ENCODE data around the gene NSD2. TPM values are rescaled to one million over a fixed set of nuclear protein-coding genes. Genes with fewer than 3 reads are reported as not detected.
"Not testable (repeated sequence)": the region's sequence is repeated elsewhere in the genome, so short reads cannot be mapped to it uniquely, and the experiment has no call there.

The NSD2 gene
- total and polyA plus RNA-seq, 2 donors (not counting 1 experiment from before 2014, with no cell fraction given), result 26.6 to 68.4 TPM

DNA sequence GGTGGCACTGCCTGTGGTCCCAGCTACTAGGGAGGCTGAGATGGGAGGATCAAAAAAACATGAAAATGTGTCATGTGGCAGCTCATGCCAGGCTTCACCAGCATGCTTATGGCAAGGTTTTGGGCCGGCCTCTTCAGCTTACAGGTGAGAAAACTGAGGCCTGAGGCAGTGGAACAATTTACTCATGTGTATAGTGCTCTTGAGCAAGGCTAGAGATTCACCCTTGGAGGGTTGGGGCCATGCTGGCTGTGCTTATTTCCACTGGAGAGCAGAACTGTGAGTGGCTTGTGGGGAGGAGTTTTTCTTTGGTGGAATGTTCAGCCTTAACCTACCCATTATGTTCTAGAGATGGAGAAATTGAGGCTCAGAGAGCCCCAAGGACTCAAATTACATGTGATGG is 31.8 kb downstream of the NSD2 start:
- no peaks in the 10 kb centered on the region for H3K27me3 ChIP-seq (ENCODE audit: control insufficient read depth, insufficient read depth, low read length)
- H3K4me1 ChIP-seq (ENCODE audit: control insufficient read depth, extremely low read depth, insufficient read depth, low read length), result peaks cover 2% of the 10 kb centered on the region
- TF ChIP-seq CTCF (conservative IDR thresholded peaks at IDR 0.05 in 1 of 2, IDR thresholded peaks at IDR 0.05 in 1 of 2; ENCODE audit: low read depth in 1 of 2, low read length in 2 of 2) (no peak), EZH2 (IDR thresholded peaks at IDR 0.05; ENCODE audit: low read length, missing control alignments) (no peak)
- no peak for DNase-seq (ENCODE audit: low read depth in 2 of 2)
- no peak overlapping the region for H2AFZ ChIP-seq (ENCODE audit: low read length)
- no peak overlapping the region for H3K9ac ChIP-seq (ENCODE audit: insufficient read depth, low read length)
- peaks cover 7% of the 10 kb centered on the region for H3K36me3 ChIP-seq (ENCODE audit: control insufficient read depth, insufficient read depth, low read length)
- no peaks in the 10 kb centered on the region for H3K9me3 ChIP-seq (ENCODE audit: control insufficient read depth, insufficient read depth, low read depth, low read length)
- no peak overlapping the region for H3K27ac ChIP-seq (ENCODE audit: insufficient read depth, low read length)
- peaks cover 91% of the 10 kb centered on the region for H3K79me2 ChIP-seq (ENCODE audit: control insufficient read depth, insufficient read depth, low read length)
- no peaks in the 10 kb centered on the region for H4K20me1 ChIP-seq (ENCODE audit: control insufficient read depth, extremely low read depth, insufficient read depth, low read length)
- H3K4me2 ChIP-seq (ENCODE audit: extremely low read depth, insufficient read depth, low read length), result no peak overlapping the region
- H3K4me3 ChIP-seq (replicated peaks in 1 of 4; ENCODE audit: control extremely low read depth in 1 of 4, insufficient read depth in 1 of 4, low read depth in 3 of 4, low read length in 4 of 4), result no peak overlapping the region

DNA sequence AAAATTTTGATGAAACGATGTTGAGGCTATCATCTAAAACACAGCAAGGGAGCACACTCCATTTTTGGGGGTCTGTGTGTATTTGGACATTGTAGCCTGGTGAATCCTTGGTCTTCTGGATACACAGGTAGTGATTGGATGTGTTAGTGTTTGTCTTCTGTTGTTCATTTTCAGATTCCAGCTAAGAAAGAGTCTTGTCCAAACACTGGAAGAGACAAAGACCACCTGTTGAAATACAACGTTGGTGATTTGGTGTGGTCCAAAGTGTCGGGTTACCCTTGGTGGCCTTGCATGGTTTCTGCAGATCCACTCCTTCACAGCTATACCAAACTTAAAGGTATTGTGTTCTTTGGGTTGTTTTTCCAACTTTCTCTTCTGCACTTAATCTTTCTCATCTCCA is 32.8 kb downstream of the NSD2 start:
- Histone ChIP-seq H3K27ac (ENCODE audit: insufficient read depth, low read length) (no peak overlapping the region), H3K27me3 (ENCODE audit: control insufficient read depth, insufficient read depth, low read length) (no peaks in the 10 kb centered on the region), H2AFZ (ENCODE audit: low read length) (no peak overlapping the region), H4K20me1 (ENCODE audit: control insufficient read depth, extremely low read depth, insufficient read depth, low read length) (no peaks in the 10 kb centered on the region), H3K4me1 (ENCODE audit: control insufficient read depth, extremely low read depth, insufficient read depth, low read length) (peaks cover 2% of the 10 kb centered on the region), H3K4me2 (ENCODE audit: extremely low read depth, insufficient read depth, low read length) (no peak overlapping the region), H3K79me2 (ENCODE audit: control insufficient read depth, insufficient read depth, low read length) (peaks cover 93% of the 10 kb centered on the region), H3K36me3 (ENCODE audit: control insufficient read depth, insufficient read depth, low read length) (peaks cover 7% of the 10 kb centered on the region), H3K9ac (ENCODE audit: insufficient read depth, low read length) (no peak overlapping the region), H3K4me3 (replicated peaks in 1 of 4; ENCODE audit: control extremely low read depth in 1 of 4, insufficient read depth in 1 of 4, low read depth in 3 of 4, low read length in 4 of 4) (no peak overlapping the region), H3K9me3 (ENCODE audit: control insufficient read depth, insufficient read depth, low read depth, low read length) (no peaks in the 10 kb centered on the region)
- DNase-seq (ENCODE audit: low read depth in 2 of 2), result no peak
- TF ChIP-seq EZH2 (IDR thresholded peaks at IDR 0.05; ENCODE audit: low read length, missing control alignments), result no peak
- no peak for TF ChIP-seq CTCF (conservative IDR thresholded peaks at IDR 0.05 in 1 of 2, IDR thresholded peaks at IDR 0.05 in 1 of 2; ENCODE audit: low read depth in 1 of 2, low read length in 2 of 2)

DNA sequence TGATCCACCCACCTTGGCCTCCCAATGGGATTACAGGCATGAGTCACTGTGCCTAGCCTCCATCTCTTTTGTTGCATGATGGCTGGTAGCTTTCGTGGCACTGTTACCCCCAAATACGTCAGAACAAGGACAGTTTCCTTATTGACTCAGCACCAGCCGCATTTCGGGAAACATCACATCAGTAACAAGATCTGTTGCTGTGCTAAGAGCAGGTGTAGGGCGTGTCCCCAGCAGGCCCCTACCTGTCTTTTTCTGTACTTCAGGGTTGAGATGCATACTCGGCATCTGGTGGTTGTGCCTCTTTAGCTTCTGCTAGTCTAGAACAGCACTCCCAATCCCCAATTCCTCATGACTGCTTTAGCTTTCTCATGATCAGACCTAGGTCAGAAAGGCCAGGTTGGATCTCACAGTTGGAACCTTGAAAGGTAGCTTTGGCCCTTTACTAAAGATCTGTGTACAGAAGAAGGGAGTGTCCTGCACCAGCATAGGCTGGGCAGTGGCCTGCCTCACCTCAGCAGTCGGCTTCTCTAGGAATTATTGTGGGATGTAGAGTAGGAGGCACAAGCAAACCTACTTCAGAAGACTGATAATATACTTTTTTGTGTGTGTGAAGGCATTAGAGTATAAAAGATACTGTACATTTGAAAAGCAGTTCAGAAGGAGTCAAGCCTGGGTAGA is 36.8 kb downstream of the NSD2 start:
- peaks cover 3% of the 10 kb centered on the region for H3K36me3 ChIP-seq (ENCODE audit: control insufficient read depth, insufficient read depth, low read length)
- H2AFZ ChIP-seq (ENCODE audit: low read length), result no peak overlapping the region
- H3K9me3 ChIP-seq (ENCODE audit: control insufficient read depth, insufficient read depth, low read depth, low read length), result no peaks in the 10 kb centered on the region
- no peaks in the 10 kb centered on the region for H4K20me1 ChIP-seq (ENCODE audit: control insufficient read depth, extremely low read depth, insufficient read depth, low read length)
- no peaks in the 10 kb centered on the region for H3K27me3 ChIP-seq (ENCODE audit: control insufficient read depth, insufficient read depth, low read length)
- DNase-seq (ENCODE audit: low read depth in 2 of 2), result no peak
- H3K9ac ChIP-seq (ENCODE audit: insufficient read depth, low read length), result no peak overlapping the region
- H3K4me3 ChIP-seq (replicated peaks in 1 of 4; ENCODE audit: control extremely low read depth in 1 of 4, insufficient read depth in 1 of 4, low read depth in 3 of 4, low read length in 4 of 4), result no peak overlapping the region
- no peaks in the 10 kb centered on the region for H3K4me1 ChIP-seq (ENCODE audit: control insufficient read depth, extremely low read depth, insufficient read depth, low read length)
- no peak for TF ChIP-seq CTCF (conservative IDR thresholded peaks at IDR 0.05 in 1 of 2, IDR thresholded peaks at IDR 0.05 in 1 of 2; ENCODE audit: low read depth in 1 of 2, low read length in 2 of 2)
- TF ChIP-seq EZH2 (IDR thresholded peaks at IDR 0.05; ENCODE audit: low read length, missing control alignments), result no peak
- no peak overlapping the region for H3K4me2 ChIP-seq (ENCODE audit: extremely low read depth, insufficient read depth, low read length)
- no peak overlapping the region for H3K27ac ChIP-seq (ENCODE audit: insufficient read depth, low read length)
- peaks cover 85% of the 10 kb centered on the region for H3K79me2 ChIP-seq (ENCODE audit: control insufficient read depth, insufficient read depth, low read length)

GRCh38 chr4:1909696-1910095 is 38.5 kb downstream of the NSD2 start:
- H3K9me3 ChIP-seq (ENCODE audit: control insufficient read depth, insufficient read depth, low read depth, low read length); H3K4me1 ChIP-seq (ENCODE audit: control insufficient read depth, extremely low read depth, insufficient read depth, low read length); H3K27ac ChIP-seq (ENCODE audit: insufficient read depth, low read length); H3K36me3 ChIP-seq (ENCODE audit: control insufficient read depth, insufficient read depth, low read length); H3K4me3 ChIP-seq (replicated peaks in 1 of 4; ENCODE audit: control extremely low read depth in 1 of 4, insufficient read depth in 1 of 4, low read depth in 3 of 4, low read length in 4 of 4); H3K4me2 ChIP-seq (ENCODE audit: extremely low read depth, insufficient read depth, low read length); H2AFZ ChIP-seq (ENCODE audit: low read length); DNase-seq (ENCODE audit: low read depth in 2 of 2); H3K9ac ChIP-seq (ENCODE audit: insufficient read depth, low read length); H3K27me3 ChIP-seq (ENCODE audit: control insufficient read depth, insufficient read depth, low read length); H4K20me1 ChIP-seq (ENCODE audit: control insufficient read depth, extremely low read depth, insufficient read depth, low read length): not testable (repeated sequence)
- H3K79me2 ChIP-seq (ENCODE audit: control insufficient read depth, insufficient read depth, low read length), result peaks cover 87% of the 10 kb centered on the region

Data from fibroblast of lung (primary cell).